Neural progenitor cell (in vitro differentiated cells): Measurements from ENCODE around the gene GFER.

Source experiments
- EZH2 ChIP-seq: fragments of 200-600 bp; sonication (generic); IDR thresholded peaks from 2 replicates; pipeline ENCODE4 v1.6.1; 2017; ENCODE audit warnings: antibody characterized with exemption, mild to moderate bottlenecking, moderate library complexity
- TF ChIP-seq, protein P1 (sequence below): fragments of 200-600 bp; sonication (generic); IDR thresholded peaks from 2 replicates; pipeline ENCODE4 v1.5.1; 2017; ENCODE audit warnings: antibody characterized with exemption, mild to moderate bottlenecking

DNA sequence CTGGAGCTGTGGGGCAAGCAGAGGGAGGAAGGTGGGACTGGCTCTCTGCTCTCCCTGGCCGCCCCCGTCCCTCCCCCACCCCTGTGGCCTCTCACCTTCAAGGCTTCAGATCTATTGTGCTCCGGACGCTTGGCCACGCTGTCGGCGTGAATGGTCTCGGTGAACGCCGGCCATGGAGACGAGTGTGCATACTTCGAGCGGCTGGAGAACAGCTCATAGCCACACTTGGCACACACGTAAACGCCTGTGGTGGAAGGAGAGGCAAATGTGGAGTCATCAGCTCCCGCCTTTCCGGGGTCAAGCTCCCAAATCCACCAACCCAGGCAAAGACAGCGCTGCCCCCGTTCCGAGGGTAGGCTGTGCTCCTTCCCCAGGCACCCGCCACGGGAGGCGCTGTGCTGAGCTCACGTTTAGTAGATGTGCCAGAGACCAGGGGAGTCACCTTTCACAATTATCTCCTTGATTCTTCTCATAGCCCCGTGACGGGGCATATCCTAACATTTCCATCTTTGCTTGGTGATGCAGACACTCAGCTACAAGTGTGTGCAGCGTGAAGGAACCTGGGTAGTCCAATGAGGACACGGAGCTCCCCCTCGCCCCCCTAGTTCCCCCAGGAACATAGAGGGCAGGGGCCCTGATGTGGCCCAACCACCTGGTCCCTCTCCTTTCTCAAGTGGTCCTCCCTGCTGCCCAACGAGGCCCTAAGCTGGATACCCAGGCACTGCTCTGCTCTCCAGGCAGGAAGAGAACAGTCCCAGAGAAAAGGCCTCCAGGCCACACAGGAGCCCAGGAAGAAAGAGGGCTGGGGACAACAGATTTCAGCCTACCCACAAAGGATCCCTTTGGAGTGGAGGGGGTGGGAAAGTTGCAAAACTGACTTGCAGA lies 42.6 kb upstream of the GFER start:
- TF ChIP-seq EZH2 = no peak
- TF ChIP-seq, protein P1, sequence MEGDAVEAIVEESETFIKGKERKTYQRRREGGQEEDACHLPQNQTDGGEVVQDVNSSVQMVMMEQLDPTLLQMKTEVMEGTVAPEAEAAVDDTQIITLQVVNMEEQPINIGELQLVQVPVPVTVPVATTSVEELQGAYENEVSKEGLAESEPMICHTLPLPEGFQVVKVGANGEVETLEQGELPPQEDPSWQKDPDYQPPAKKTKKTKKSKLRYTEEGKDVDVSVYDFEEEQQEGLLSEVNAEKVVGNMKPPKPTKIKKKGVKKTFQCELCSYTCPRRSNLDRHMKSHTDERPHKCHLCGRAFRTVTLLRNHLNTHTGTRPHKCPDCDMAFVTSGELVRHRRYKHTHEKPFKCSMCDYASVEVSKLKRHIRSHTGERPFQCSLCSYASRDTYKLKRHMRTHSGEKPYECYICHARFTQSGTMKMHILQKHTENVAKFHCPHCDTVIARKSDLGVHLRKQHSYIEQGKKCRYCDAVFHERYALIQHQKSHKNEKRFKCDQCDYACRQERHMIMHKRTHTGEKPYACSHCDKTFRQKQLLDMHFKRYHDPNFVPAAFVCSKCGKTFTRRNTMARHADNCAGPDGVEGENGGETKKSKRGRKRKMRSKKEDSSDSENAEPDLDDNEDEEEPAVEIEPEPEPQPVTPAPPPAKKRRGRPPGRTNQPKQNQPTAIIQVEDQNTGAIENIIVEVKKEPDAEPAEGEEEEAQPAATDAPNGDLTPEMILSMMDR = peak; percentile 35
